H9 (cell line): ENCODE data around the gene HLA-DQA1. TPM values are rescaled to one million over a fixed set of nuclear protein-coding genes. Genes with fewer than 3 reads are reported as not detected.
A peak's percentile ranks its signal among the peaks of the same experiment; 100 is the strongest.

Experiments
- DNase-seq: peaks from one replicate; pipeline ENCODE4 v3.0.0-alpha.2; 2017
- H2AFZ ChIP-seq: one replicate; pipeline ENCODE4 v1.6.1; 2013; ENCODE audit warnings: mild to moderate bottlenecking, low read length, control low read depth, moderate library complexity
- H2AK5ac ChIP-seq: 2 replicates; pipeline ENCODE4 v1.6.1; 2013; ENCODE audit warnings: low read length, control low read depth, mixed read lengths; ENCODE audit not compliant: insufficient read length
- H2BK120ac ChIP-seq: one replicate; pipeline ENCODE4 v1.6.1; 2013; ENCODE audit warnings: low read depth, mild to moderate bottlenecking, low read length, control low read depth, inconsistent platforms; ENCODE audit not compliant: poor library complexity, severe bottlenecking
- H2BK12ac ChIP-seq: 2 replicates; pipeline ENCODE4 v1.6.1; 2013; ENCODE audit warnings: low read length, control low read depth, mixed read lengths, low read depth; ENCODE audit not compliant: insufficient read length
- H2BK15ac ChIP-seq: 2 replicates; pipeline ENCODE4 v1.6.1; 2013; ENCODE audit warnings: low read depth, low read length, control low read depth
- H2BK20ac ChIP-seq: one replicate; pipeline ENCODE4 v1.6.1; 2013; ENCODE audit warnings: low read depth, mild to moderate bottlenecking, low read length, control low read depth, inconsistent platforms; ENCODE audit not compliant: poor library complexity, severe bottlenecking
- H2BK5ac ChIP-seq: 2 replicates; pipeline ENCODE4 v1.6.1; 2013; ENCODE audit warnings: low read length, control low read depth, mixed read lengths; ENCODE audit not compliant: insufficient read length
- H3K14ac ChIP-seq: 2 replicates; pipeline ENCODE4 v1.6.1; 2013; ENCODE audit warnings: low read length, control low read depth; ENCODE audit not compliant: insufficient read depth
- H3K18ac ChIP-seq: 2 replicates; pipeline ENCODE4 v1.6.1; 2013; ENCODE audit warnings: low read depth, mild to moderate bottlenecking, mixed read lengths, low read length, control low read depth; ENCODE audit not compliant: insufficient read length
- H3K23ac ChIP-seq: 2 replicates; pipeline ENCODE4 v1.6.1; 2013; ENCODE audit warnings: low read length, control low read depth, mixed read lengths, low read depth; ENCODE audit not compliant: insufficient read length
- H3K23me2 ChIP-seq: 2 replicates; pipeline ENCODE4 v1.6.1; 2013; ENCODE audit warnings: low read depth, mild to moderate bottlenecking, mixed read lengths, low read length, control low read depth; ENCODE audit not compliant: insufficient read length, poor library complexity, severe bottlenecking
- H3K27ac ChIP-seq: 2 replicates; pipeline ENCODE4 v1.5.1; 2013; ENCODE audit warnings: low read length, control low read depth, mixed read lengths, low read depth; ENCODE audit not compliant: insufficient read length
- H3K27me3 ChIP-seq: 2 replicates; pipeline ENCODE4 v1.6.1; 2013; ENCODE audit warnings: low read length, control low read depth, inconsistent platforms; ENCODE audit not compliant: insufficient read depth
- H3K4ac ChIP-seq: 2 replicates; pipeline ENCODE4 v1.6.1; 2013; ENCODE audit warnings: low read depth, mild to moderate bottlenecking, control low read depth, inconsistent platforms, low read length, moderate library complexity
- H3K4me1 ChIP-seq: 2 replicates; pipeline ENCODE4 v1.6.1; 2013; ENCODE audit warnings: low read length, control low read depth, inconsistent platforms; ENCODE audit not compliant: insufficient read depth
- H3K4me2 ChIP-seq: 2 replicates; pipeline ENCODE4 v1.6.1; 2013; ENCODE audit warnings: low read length, control low read depth, mixed read lengths; ENCODE audit not compliant: insufficient read length, insufficient read depth
- H3K56ac ChIP-seq: 2 replicates; pipeline ENCODE4 v1.6.1; 2013; ENCODE audit warnings: low read depth, mild to moderate bottlenecking, mixed read lengths, low read length, control low read depth; ENCODE audit not compliant: insufficient read length
- H3K79me1 ChIP-seq: 2 replicates; pipeline ENCODE4 v1.6.1; 2013; ENCODE audit warnings: low read depth, mild to moderate bottlenecking, moderate library complexity, low read length, control low read depth, inconsistent platforms; ENCODE audit not compliant: insufficient read depth, poor library complexity, severe bottlenecking
- H3K79me2 ChIP-seq: 2 replicates; pipeline ENCODE4 v1.6.1; 2013; ENCODE audit warnings: low read length, control low read depth, inconsistent platforms; ENCODE audit not compliant: insufficient read depth
- H3K9ac ChIP-seq: 2 replicates; pipeline ENCODE4 v1.6.1; 2013; ENCODE audit warnings: low read length, control low read depth, mixed read lengths; ENCODE audit not compliant: insufficient read length; ENCODE audit errors: extremely low read depth
- H3K9me3 ChIP-seq: one replicate; pipeline ENCODE4 v1.6.1; 2013; ENCODE audit warnings: low read depth, low read length, inconsistent platforms; ENCODE audit not compliant: control insufficient read depth
- H3T11ph ChIP-seq: one replicate; pipeline ENCODE4 v1.6.1; 2013; ENCODE audit warnings: mild to moderate bottlenecking, low read length, control low read depth, inconsistent platforms
- H4K20me1 ChIP-seq: one replicate; pipeline ENCODE4 v1.6.1; 2013; ENCODE audit not compliant: control insufficient read depth, insufficient read length, insufficient read depth
- H4K5ac ChIP-seq: 2 replicates; pipeline ENCODE4 v1.6.1; 2013; ENCODE audit warnings: low read depth, mild to moderate bottlenecking, mixed read lengths, low read length, control low read depth; ENCODE audit not compliant: insufficient read length
- H4K8ac ChIP-seq: replicated peaks from 2 replicates; pipeline ENCODE4 v1.6.1; 2013; ENCODE audit warnings: low read length, control low read depth, mixed read lengths, low read depth; ENCODE audit not compliant: insufficient read length
- H4K91ac ChIP-seq: 2 replicates; pipeline ENCODE4 v1.6.1; 2013; ENCODE audit warnings: low read depth, mild to moderate bottlenecking, moderate library complexity, mixed read lengths, low read length, control low read depth; ENCODE audit not compliant: insufficient read length
- H3K27ac Mint-ChIP-seq, 3 experiments: 2 replicates in 2 of 3; 3 replicates in 1 of 3; pipeline ENCODE4 v1.8.0; 2020 to 2021; ENCODE audit warnings: mixed read lengths in 3 of 3, mild to moderate bottlenecking in 1 of 3, moderate library complexity in 1 of 3
- H3K27me3 Mint-ChIP-seq: 2 replicates; pipeline ENCODE4 v1.8.0; 2021; ENCODE audit warnings: low read depth, mild to moderate bottlenecking, moderate library complexity, mixed read lengths
- H3K36me3 Mint-ChIP-seq, 3 experiments: 2 replicates in 2 of 3; 3 replicates in 1 of 3; pipeline ENCODE4 v1.8.0; 2020 to 2021; ENCODE audit warnings: low read depth in 3 of 3, mixed read lengths in 3 of 3; ENCODE audit not compliant: insufficient read depth in 1 of 3
- H3K4me1 Mint-ChIP-seq, 2 experiments: 2 replicates each; pipeline ENCODE4 v1.8.0; 2020; ENCODE audit warnings: mixed read lengths in 2 of 2
- H3K4me3 Mint-ChIP-seq, 2 experiments: 2 replicates in 1 of 2; 3 replicates in 1 of 2; pipeline ENCODE4 v1.8.0; 2020 to 2021; ENCODE audit warnings: mild to moderate bottlenecking in 2 of 2, mixed read lengths in 2 of 2, moderate library complexity in 1 of 2
- H3K9me3 Mint-ChIP-seq, 2 experiments: 2 replicates in 1 of 2; 3 replicates in 1 of 2; pipeline ENCODE4 v1.8.0; 2020; ENCODE audit warnings: mild to moderate bottlenecking in 2 of 2, mixed read lengths in 2 of 2, moderate library complexity in 1 of 2
- CTCF ChIP-seq: fragments of 200-600 bp; sonication (generic); conservative IDR thresholded peaks from 3 replicates; pipeline ENCODE4 v1.8.0; 2021; ENCODE audit warnings: antibody characterized with exemption, mild to moderate bottlenecking
- WGBS: extraction: QIAGEN DNeasy Blood & Tissue Kit; methylation state at CpG from one replicate; pipeline ENCODE4 v1.1.7; 2013; ENCODE audit warnings: missing lambda C conversion rate, low lambda C conversion rate, mixed read lengths; ENCODE audit not compliant: insufficient read length; ENCODE audit errors: extremely low coverage; 5-methylcytosine and 5-hydroxymethylcytosine counted together
- total RNA-seq: library from RNA; stranded (reverse); gene quantifications from 2 replicates; pipeline ENCODE4 v1.2.1, GENCODE V29; 2021

Gene HLA-DQA1
- total RNA-seq, 1 experiment from 2014 or later: 1.7 TPM

DNA sequence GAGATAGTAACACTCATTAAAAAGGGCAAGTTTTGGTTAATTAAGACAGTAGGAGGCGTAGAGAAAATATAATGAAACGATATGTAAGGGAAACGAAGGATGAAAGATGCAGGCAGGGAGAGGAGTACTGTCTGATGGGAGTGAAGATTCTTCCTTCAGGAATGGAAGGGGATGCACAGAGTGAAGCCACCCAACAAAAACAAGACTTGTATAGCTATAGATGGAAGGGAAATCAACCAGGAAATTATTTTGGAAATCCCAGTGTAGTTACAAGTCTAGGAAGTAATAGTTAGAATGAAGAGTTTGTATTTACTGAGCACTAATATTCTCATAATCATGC is 27.8 kb upstream of the HLA-DQA1 start:
- no peak overlapping the region; the same call in 1 of the 2 replicates for H3K4ac ChIP-seq
- Mint-ChIP-seq H3K36me3 (no peaks in the 10 kb centered on the region), H3K4me1 (peaks cover 6 to 12% of the 10 kb centered on the region in 2 experiments), H3K4me3 (no peak overlapping the region), H3K9me3 (no peaks in the 10 kb centered on the region), H3K27ac (no peak overlapping the region), H3K27me3 (no peaks in the 10 kb centered on the region)
- H4K20me1 ChIP-seq: no peaks in the 10 kb centered on the region
- no peaks in the 10 kb centered on the region for H3K79me2 ChIP-seq
- no peak overlapping the region for H2AK5ac ChIP-seq
- H3T11ph ChIP-seq: peak overlapping the region; percentile 90
- H3K56ac ChIP-seq: no peak overlapping the region
- no peaks in the 10 kb centered on the region for H3K27me3 ChIP-seq
- peak overlapping the region; percentile 86 for H3K18ac ChIP-seq
- no peaks in the 10 kb centered on the region for H3K9me3 ChIP-seq
- H2BK5ac ChIP-seq: no peak overlapping the region
- H2AFZ ChIP-seq: no peak overlapping the region
- 100% methylated on average over 3 of the region's 3 CpGs for WGBS
- no peak overlapping the region for H4K91ac ChIP-seq
- H2BK15ac ChIP-seq: no peak overlapping the region
- H3K23me2 ChIP-seq: no peaks in the 10 kb centered on the region
- DNase-seq: no peak
- no peak overlapping the region for H4K8ac ChIP-seq
- no peak overlapping the region for H4K5ac ChIP-seq
- H3K9ac ChIP-seq: peak overlapping the region; percentile 28
- no peaks in the 10 kb centered on the region for H3K79me1 ChIP-seq
- H3K27ac ChIP-seq: no peak overlapping the region
- H3K4me1 ChIP-seq: peaks cover 2% of the 10 kb centered on the region; the same call in 1 of the 2 replicates
- H3K14ac ChIP-seq: peak overlapping the region; percentile 88; the same call in 1 of the 2 replicates
- H2BK20ac ChIP-seq: no peak overlapping the region
- no peak overlapping the region for H3K23ac ChIP-seq
- TF ChIP-seq CTCF: no peak
- peak overlapping the region; percentile 100 for H2BK12ac ChIP-seq
- H2BK120ac ChIP-seq: peak overlapping the region; percentile 50
- H3K4me2 ChIP-seq: no peak overlapping the region
